Measurements from ENCODE around the gene HEXA.
A peak's percentile ranks its signal among the peaks of the same experiment; 100 is the strongest.

HEXA gene

DNA sequence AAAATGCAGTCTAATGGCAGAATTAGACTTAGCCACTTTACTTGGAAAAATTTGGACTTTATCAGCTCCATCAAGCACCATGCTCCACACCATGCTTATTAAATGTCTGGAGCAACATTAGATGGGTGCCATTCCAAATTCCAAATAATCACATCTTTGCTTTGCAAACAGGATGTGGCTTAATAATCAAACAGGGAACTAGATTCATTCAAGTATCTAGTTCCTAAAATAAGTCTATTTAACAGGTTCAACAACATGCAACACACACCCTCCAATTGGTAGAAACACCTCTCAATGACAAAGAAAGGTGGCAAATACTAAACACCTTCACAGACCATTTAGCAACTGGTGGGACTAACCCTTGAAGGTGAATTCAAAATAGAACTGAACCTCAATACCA, 3.5 kb downstream of the HEXA start:
- DNase-seq = no peak

- DNase-seq = no peak
Observed at GRCh38 chr15:72369964-72370363, 5.8 kb downstream of the HEXA start.

GRCh38 chr15:72368899-72369298, 6.9 kb downstream of the HEXA start:
- DNase-seq = no peak

DNA sequence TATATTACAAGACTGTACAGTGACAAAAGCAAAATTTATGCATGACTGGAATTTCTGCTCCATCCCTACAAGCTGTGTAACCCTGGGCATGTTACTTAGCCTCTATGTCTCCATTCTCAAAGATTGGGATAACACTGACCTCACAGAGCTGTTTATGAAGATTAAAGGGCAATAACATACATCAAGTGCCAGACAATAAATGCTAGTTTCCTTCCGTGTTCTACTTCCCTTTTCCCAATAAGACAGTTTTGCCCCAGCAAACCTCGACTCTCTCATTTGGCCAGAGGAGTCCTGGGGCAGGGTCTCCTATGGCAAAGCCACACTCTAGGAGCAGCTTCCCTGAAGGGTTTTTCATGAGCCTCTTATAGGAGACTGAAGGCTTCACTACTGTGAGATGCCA, 7.5 kb downstream of the HEXA start:
- no peak for DNase-seq

- DNase-seq = no peak
Observed at GRCh38 chr15:72365844-72366243, 10.0 kb downstream of the HEXA start.

GRCh38 chr15:72361176-72361575, 14.6 kb downstream of the HEXA start:
- no peak for DNase-seq

- DNase-seq = no peak
Observed at GRCh38 chr15:72358650-72359171, 17.1 kb downstream of the HEXA start.

GRCh38 chr15:72358121-72358520, 17.7 kb downstream of the HEXA start:
- DNase-seq = no peak

- no peak for DNase-seq
Observed at GRCh38 chr15:72354496-72354895, 21.3 kb downstream of the HEXA start.

DNA sequence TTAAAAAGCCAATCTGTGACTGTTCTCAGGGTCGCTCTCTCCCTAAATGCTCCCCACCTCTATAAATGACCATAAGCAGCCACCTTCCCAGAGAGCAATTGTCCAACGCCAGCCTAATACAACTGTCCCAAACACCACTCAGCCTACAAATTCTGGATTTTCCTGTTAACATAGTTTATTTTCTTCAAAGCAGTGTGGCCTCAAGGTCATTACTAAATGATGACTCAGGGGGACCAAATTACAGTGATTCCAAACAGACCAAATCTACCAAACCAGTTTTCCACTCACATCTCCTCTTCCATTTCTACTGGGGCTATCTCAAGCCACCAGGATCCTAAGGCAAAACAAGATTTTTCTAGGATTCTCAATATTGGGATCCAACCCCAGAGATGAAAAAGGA, 22.5 kb downstream of the HEXA start:
- DNase-seq = no peak

DNA sequence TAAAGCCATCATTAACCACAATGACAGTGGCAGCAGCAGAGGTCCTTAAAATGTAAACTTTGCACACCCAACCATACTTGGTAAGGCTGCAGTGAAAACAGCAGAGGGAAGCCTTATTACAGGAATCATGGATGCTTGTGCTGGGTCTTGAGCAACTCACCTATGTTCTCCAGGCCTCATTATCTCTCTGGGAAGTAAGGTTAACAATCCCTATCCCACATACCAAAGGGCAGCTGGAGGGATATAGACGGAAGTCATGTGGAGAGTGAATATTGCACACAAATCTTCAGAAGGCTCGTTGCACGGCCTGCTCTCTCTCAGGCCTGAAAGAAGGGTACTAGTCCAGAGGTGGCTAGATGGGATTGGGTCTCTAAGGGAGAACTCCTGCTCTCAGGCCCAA, 30.0 kb downstream of the HEXA start:
- DNase-seq = no peak

DNA sequence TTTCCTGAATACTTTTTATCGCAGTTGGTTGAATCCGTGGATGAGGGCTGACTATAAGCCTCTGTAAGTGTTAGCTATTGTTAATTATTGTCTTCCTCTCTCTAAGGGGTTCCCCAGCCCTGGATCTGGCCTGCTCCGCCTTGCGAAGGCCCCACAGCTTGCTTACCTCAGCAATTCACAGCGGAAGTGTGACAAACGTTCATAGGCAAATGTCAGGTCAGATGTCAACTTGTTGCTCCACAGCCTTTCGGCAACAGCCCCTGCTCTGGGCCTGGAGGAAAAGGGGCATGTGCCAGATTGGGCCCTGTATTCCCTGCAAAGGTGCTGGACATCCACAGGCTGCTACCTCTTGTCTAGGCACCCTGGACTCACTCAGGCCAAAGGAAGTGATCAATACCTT, 30.5 kb downstream of the HEXA start:
- no peak for DNase-seq

DNA sequence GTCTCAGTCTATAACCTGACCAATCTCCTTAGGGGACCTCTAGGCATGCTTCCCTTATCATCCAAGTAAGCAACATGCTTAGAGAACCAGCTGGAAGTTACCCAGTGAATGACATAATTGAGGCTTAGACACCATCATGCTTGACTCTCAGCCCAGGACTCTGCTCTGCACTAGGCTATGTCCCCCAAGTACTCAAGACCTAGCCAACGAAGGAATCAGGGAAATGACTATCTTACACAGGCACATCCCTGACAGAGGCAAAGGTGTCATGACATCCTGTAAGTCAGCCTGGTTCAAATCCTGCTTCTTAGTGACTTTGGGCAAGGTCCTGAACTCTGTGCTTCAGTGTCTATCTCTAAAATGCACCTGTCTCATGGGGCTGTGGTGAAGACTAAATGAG, 31.2 kb downstream of the HEXA start:
- no peak for DNase-seq

GRCh38 chr15:72342385-72342784, 33.4 kb downstream of the HEXA start:
- DNase-seq = no peak

DNA sequence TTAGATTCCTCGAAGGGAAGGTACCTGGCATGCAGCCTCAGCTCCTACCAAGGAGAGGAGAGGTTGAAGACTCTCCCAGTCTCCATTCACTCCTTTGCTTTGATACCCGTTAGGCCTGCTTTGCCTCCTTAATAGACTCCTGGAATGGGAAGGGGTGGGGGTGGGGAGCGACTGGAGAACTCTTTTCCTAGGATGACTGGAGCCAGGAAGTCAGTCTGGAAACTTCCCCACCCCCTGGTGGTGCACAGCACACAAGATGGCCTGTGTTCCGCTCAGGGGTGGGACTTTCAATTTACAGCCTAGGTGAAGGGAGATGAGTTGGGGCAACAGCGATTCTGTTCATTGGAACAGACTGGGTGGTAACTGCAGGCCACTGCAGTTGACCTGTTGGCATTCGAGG, 34.5 kb downstream of the HEXA start:
- no peak for DNase-seq

GRCh38 chr15:72340366-72340765, 35.4 kb downstream of the HEXA start:
- DNase-seq = no peak

GRCh38 chr15:72339777-72340177, 36.0 kb downstream of the HEXA start:
- DNase-seq = peak; percentile 42

GRCh38 chr15:72338617-72339321, 37.0 kb downstream of the HEXA start:
- DNase-seq = no peak

DNA sequence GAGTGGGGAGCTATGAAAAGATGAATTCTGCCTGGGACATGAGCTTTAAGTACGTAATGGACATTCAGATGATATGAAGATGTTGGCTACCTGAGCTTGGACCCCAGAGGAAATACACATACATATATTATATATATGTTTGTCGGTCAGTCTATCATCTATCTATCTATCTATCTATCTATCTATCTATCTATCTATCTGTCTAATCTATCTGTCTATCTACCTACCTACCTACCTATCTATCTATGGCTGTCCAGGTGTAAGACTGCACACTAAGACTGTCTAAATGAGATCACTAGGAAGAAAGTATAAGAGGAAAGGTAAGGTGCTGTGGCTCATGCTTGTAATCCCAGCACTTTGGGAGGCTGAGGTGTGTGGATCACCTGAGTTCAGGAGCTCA, 37.7 kb downstream of the HEXA start:
- no peak for DNase-seq

- DNase-seq = no peak
Observed at GRCh38 chr15:72334842-72335241, 41.0 kb downstream of the HEXA start.

DNA sequence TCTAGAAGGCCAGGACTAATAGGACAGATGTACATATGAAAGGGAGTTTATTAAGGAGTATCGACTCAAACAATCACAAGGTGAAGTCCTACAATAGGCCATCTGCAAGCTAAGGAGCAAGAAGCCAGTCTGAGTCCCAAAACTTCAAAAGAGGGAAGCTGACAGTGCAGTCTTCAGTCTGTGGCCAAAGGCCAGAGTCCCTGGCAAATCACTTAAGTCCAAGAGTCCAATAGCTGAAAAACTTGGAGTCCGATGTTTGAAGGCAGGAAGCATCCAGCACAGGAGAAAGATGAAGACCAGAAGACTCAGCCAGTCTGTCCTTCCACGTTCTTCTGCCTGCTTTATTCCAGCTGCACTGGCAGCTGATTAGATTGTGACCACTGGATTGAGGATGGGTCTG, 44.8 kb downstream of the HEXA start:
- no peak for DNase-seq

DNA sequence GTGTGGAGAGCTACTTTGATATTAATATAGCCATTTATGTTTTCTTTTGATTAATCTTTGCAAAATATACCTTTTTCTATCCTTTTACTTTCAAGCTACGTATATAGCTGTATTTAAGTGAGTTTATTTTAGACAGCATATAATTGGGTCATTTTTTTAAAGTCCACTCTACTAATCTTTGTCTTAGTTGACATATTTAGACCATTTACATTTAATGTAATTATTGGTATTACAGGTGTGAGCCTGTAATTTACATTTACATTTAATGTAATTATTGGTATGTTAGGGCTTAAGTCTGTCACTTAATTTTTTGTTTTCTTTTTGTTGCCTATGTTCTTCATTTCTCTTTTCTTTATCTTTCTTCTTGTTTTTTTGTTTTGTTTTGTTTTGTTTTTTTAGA, 52.1 kb downstream of the HEXA start:
- DNase-seq = no peak

GRCh38 chr15:72319985-72320671, 55.7 kb downstream of the HEXA start, which contains the start of gene CELF6:
Gene CELF6, minus strand, starts transcription at chr15:72320157. Its CDS starts 283 bp downstream, at chr15:72319874.
- peak; percentile 87 for DNase-seq

DNA sequence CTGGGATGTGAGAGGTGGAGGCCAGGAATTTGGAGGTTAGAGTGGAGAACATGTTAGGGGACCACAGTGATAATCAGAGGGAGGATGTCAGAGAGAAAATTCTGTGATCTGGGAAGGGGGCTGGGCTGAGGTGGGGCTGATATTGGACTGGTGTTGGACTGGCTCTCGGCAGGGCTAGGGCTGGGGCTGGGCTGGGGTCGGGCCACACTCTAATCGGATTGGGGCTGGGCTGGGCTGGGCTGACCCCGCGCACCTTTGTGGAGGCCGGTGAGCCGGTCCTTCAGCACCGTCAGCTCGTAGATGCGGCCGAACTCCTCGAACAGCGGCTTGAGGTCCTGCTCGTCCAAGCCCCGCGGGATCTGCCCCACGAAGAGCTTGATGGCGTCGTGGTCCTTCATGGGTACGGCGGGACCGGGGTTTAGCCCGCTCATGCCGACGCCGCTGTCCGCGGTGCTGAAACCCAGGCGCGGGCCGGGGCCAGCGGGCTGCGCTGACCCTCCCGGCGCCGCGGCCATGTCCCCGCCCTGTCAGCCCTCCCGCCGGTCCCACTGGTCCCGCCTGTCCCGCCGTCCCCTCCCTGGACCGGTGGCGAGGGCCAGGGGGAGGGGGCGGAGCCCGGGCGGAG, 56.3 kb downstream of the HEXA start:
- DNase-seq = no peak

Measured in NCI-H446 treated with DMSO at 0.1 percent for 48 hours (cell line).